ELF-1 (cell line): ENCODE results near the gene DUSP28.
A peak's percentile ranks its signal among the peaks of the same experiment; 100 is the strongest.
"Not testable (repeated sequence)": the region's sequence is repeated elsewhere in the genome, so short reads cannot be mapped to it uniquely, and the experiment has no call there.

ENCODE experiments used
- DNase-seq: peaks from one replicate; pipeline ENCODE4 v3.0.0-alpha.2; 2016; ENCODE audit warnings: low read depth, low spot score

DUSP28 gene

GRCh38 chr2:240527153-240527750 lies 32.9 kb upstream of the DUSP28 start:
- no peak for DNase-seq

- DNase-seq: no peak
Measured at GRCh38 chr2:240528406-240529040, 31.6 kb upstream of the DUSP28 start.

- DNase-seq: no peak
Measured at GRCh38 chr2:240529344-240529999, 30.7 kb upstream of the DUSP28 start.

GRCh38 chr2:240530181-240530580 lies 30.0 kb upstream of the DUSP28 start:
- no peak for DNase-seq

GRCh38 chr2:240531038-240531437 lies 29.1 kb upstream of the DUSP28 start:
- no peak for DNase-seq

- DNase-seq: no peak
Measured at GRCh38 chr2:240532031-240532775, 28.0 kb upstream of the DUSP28 start.

GRCh38 chr2:240538031-240538780 lies 22.0 kb upstream of the DUSP28 start:
- DNase-seq: no peak

- not testable (repeated sequence) for DNase-seq
Measured at GRCh38 chr2:240539101-240539500, 21.1 kb upstream of the DUSP28 start.

- DNase-seq: no peak
Measured at GRCh38 chr2:240539906-240540305, 20.3 kb upstream of the DUSP28 start.

- DNase-seq: no peak
Measured at GRCh38 chr2:240551288-240551687, 8.9 kb upstream of the DUSP28 start.

GRCh38 chr2:240551811-240552210 lies 8.3 kb upstream of the DUSP28 start:
- DNase-seq: no peak

GRCh38 chr2:240553956-240554480 lies 6.1 kb upstream of the DUSP28 start:
- DNase-seq: no peak

GRCh38 chr2:240554767-240555493 lies 5.2 kb upstream of the DUSP28 start:
- DNase-seq: no peak

- no peak for DNase-seq
Measured at GRCh38 chr2:240555541-240556250, 4.5 kb upstream of the DUSP28 start.

GRCh38 chr2:240556553-240557100 lies 3.5 kb upstream of the DUSP28 start:
- DNase-seq: peak; percentile 78

- peak; percentile 40 for DNase-seq
Measured at GRCh38 chr2:240557101-240557751, 2.9 kb upstream of the DUSP28 start.

GRCh38 chr2:240557808-240558207 lies 2.3 kb upstream of the DUSP28 start, which contains the start of gene ANKMY1:
ANKMY1 (minus strand) TSS chr2:240557988; CDS start chr2:240557335, 653 bp downstream.
- DNase-seq: peak; percentile 85

- peak; percentile 56 for DNase-seq
Measured at GRCh38 chr2:240558236-240558761, 1.9 kb upstream of the DUSP28 start.

GRCh38 chr2:240559286-240559685 lies 871 bp upstream of the DUSP28 start:
- no peak for DNase-seq
